ENCODE measurements around the gene SYTL5. TPM values are rescaled to one million over a fixed set of nuclear protein-coding genes. Genes with fewer than 3 reads are reported as not detected.

SYTL5 gene
- total RNA-seq, 1 donor from 2014 or later = not detected

DNA sequence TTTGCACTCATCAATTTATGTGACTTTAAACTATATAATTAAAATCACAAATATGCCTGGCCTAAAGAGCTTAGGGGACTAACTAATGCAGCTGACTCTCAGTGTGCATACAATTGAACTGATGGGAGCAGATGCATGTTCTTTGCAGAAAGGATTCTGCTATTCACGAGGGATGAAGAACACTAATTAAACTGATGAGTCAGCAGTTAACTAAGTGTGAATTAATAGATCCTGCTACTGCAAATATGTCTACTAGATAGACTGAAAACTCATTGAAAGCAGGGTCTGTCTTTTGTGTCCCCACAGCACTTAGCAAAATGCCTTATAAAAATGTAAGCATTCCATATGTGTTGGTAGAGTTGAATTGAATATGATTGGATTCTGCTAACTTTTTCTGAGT is 110.4 kb downstream of the SYTL5 start:
- ATAC-seq (no peak), DNase-seq (ENCODE audit: low spot score) (no peak)
- intact Hi-C loops (cut with DNase I) = no loop called here

GRCh38 chrX:38117485-38117884 is 111.1 kb downstream of the SYTL5 start:
- intact Hi-C loops (cut with DNase I) = no loop called here
- DNase-seq (ENCODE audit: low spot score) (no peak), ATAC-seq (no peak)

GRCh38 chrX:38124000-38124399 is 117.6 kb downstream of the SYTL5 start:
- ATAC-seq (no peak), DNase-seq (ENCODE audit: low spot score) (no peak)
- intact Hi-C loops (cut with DNase I) = no loop called here

DNA sequence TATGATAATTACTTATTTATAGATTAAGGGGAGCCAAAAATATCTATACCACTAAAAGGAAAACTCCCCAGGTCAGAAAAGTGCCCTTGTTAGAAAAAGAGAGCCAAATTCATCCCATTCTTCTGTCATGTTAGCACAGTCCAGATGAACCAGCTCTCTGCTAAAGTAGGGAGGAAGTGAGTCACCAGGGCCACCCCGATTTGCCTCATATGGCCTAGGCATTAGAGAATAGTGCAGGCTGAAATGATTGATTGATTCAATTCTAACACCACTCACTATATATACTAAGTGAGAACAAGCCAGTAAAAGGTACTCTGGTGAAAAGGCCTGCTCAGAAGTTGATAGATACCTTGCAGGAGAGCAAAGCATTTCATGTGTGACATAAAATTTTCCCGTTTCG is 119.8 kb downstream of the SYTL5 start:
- ATAC-seq = no peak
- no peak for DNase-seq (ENCODE audit: low spot score)
- intact Hi-C loops (cut with DNase I) = no loop called here

DNA sequence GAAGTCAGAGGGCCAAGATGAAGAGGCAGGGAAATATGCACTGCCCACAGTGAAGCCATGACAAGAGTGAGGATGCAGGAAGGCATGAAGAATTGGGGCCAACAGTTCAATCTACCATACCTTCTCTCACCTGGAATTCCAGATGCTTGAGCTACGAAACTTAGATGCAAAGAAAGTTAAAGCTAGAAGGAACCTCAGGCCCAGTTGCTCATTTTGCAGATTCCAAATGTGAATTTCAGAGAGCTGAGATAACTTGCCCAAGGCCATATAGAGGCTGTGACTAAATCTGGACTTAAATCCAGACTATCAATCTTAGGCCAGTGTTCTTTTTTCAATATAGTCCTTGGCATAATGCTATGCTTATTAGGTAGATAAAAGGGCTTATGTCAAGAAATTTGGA is 121.6 kb downstream of the SYTL5 start:
- intact Hi-C loops (cut with DNase I) = no loop called here
- ATAC-seq (no peak), DNase-seq (ENCODE audit: low spot score) (no peak)

DNA sequence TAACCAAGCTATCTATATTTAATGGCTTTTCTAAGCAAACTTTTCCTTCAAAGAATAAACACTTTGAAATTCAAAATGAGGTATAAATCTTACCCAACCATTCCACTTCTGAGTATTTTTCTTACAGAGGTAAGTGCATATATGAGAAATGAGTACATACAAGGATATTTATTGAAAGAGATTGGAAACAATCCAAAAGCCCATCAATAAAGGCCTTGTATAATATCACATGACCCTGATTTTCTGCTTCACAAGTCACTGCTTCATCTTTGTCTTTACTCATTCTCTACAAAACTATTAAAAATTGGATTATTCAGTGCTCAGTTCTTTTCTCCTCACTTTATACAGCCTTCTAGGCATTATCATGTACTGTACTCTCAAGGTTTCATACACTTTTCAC is 123.0 kb downstream of the SYTL5 start:
- DNase-seq (ENCODE audit: low spot score) = no peak
- intact Hi-C loops (cut with DNase I) = no loop called here

DNA sequence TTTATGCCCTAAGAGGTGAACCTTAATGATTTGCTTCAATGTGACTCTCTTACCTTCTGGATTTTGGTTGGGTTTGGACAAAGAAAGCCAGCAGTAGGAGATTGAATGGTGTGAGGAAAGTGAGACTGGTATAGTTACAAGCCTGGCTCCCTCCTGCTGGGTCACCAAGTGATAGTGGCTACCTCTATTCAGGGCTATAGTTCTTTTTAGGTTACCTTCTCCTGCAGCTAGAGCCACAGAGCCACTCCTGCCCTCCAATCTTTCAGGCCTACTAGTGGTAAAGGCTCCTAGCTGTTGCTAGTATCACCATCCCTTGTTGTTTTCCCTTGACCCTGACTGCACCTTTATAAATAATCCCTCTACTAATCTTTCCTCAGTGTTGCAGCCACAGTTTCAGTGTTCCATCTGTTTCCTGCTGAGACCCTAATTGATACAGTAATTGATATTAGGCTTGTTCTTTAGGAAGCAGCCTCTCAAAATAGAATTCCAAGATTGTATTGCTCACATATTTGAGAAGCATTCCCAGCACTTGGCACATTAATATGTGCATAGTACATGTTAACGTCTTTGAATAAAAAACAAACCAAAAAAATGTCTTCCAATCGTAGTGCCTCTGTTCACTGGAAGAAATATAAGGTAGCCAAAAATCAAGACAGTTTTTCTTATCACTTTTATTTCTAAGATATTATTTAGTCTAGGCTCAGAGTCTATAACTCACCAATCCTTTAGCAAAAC is 132.0 kb downstream of the SYTL5 start:
- intact Hi-C loops (cut with DNase I) = no loop called here
- ATAC-seq = no peak
- no peak for DNase-seq (ENCODE audit: low spot score)

More for the DNA sequence above, 123.0 kb downstream of the SYTL5 start:
- no peak for ATAC-seq

GRCh38 chrX:38138900-38139299 is 132.5 kb downstream of the SYTL5 start:
- intact Hi-C loops (cut with DNase I) = no loop called here
- no peak for ATAC-seq
- no peak for DNase-seq (ENCODE audit: low spot score)

DNA sequence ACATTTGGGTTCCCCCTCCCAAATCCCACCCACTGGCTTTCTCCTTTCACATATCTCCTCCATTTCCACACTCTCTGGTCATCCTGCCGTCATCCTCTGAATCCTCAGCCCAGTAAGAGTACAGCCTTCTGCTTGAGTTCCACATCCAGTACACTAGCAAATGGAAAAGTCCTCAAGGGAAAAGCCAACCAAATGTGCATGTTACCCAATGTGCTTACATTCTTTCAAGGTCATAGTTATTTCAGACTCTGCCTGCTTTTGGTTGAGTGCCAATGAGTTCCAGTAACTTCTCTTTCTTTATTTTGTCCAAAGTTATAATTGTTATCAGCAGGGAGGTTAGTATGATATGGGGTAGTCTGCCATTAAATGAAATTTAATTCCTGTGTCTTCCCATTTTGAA is 136.3 kb downstream of the SYTL5 start:
- ATAC-seq (peak; percentile 84), DNase-seq (ENCODE audit: low spot score) (no peak)
- intact Hi-C loops (cut with DNase I) = no loop called here

DNA sequence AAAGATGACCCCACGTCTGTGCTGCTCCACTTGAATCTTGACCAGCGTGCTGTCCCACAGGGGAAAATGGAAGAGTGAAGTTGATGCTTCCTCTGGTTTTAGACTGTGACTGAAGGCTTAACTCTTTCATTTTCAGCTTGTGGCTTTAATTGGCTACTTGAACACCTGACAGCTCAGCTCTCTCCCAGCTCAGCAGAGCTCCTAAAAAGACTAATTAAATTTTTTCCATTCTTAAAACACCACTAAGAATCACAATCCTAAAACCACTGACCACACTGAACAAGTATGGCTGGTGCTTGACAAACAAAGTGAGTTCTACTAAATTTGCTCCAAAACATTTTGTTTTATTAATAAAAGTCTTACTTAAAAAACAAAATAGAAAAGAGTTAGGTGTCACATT is 142.7 kb downstream of the SYTL5 start:
- ATAC-seq (no peak), DNase-seq (ENCODE audit: low spot score) (no peak)
- intact Hi-C loops (cut with DNase I) = no loop called here

DNA sequence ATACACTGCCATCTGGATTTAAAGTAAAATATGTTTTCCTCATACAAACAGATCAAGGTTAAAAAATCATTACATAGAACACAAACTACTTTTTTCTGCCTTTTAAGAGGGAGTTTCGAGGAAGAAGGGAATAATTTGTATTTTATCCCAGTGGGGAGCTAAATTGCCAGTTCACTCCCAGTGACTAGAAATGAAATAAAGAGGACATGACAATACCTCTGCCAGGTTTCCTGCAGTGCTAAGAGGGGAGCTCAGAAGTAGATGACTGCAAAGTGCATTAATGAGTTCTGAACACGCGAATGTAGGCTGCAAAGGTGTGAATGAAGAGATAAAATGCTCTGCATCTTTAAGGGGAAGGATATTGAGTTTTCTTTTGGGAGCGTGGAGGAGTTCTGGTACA is 144.6 kb downstream of the SYTL5 start:
- intact Hi-C loops (cut with DNase I) = no loop called here
- ATAC-seq (no peak), DNase-seq (ENCODE audit: low spot score) (no peak)

DNA sequence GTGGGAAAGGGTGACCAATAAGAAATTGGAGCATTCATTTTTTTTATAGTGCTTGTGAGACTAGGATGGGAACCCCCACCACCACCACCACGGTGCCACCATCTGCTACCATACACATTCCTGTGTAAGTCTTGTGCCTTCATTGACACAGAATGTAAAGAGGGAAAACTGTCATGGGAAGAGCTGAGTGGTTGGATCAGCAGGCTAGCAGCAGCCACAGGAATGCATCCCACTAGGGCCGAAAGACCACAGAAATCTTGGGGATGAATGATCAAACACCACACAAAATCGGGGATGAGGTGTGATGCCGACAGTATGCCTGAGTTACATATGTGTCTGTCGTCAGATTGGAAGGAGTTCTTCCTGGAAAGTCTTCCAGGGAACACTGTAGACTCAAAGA is 145.1 kb downstream of the SYTL5 start:
- DNase-seq (ENCODE audit: low spot score) (no peak), ATAC-seq (no peak)
- intact Hi-C loops (cut with DNase I) = no loop called here

DNA sequence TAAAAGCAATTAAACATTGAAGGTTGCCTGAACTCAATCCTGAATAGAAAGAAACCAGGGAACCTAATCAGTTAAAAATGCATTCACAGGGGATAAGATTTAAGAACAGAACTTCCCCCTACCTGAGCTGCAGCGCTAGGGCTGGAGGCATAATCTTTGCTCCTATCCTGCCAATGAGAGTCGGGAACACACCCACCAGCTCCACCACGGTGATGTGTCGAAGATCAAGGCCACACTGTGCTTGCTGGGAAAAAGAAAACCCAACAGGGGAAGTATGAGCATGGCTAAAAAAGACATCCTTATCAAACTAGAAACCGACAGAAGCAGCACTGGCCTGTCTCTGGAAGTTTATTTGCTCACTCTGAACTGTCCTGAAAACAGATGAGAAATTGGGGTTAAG is 148.0 kb downstream of the SYTL5 start:
- intact Hi-C loops (cut with DNase I) = no loop called here
- ATAC-seq = peak; percentile 24
- DNase-seq (ENCODE audit: low spot score) = no peak

DNA sequence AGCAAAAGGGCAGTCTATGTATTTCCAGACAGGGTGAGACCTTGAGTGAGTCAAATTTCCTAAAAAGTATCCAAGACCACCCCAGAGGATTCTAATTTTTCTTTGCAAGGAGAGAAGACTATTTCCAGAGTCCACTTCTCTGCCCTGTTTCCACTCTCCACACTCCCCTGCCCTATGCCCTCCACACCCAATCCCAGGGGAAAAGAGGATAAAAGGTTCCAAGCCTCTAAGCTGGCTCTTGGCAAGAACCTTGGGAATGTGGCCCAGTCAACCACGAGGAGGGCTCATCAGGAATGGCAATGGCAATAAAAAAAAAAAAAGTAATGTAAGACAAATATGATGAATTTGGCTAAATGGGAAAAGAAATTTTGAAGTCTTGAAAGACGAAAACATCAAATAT is 148.5 kb downstream of the SYTL5 start:
- intact Hi-C loops (cut with DNase I) = no loop called here
- ATAC-seq = peak; percentile 72
- no peak for DNase-seq (ENCODE audit: low spot score)

GRCh38 chrX:38156838-38157237 is 150.5 kb downstream of the SYTL5 start:
- intact Hi-C loops (cut with DNase I) = no loop called here
- ATAC-seq = no peak
- DNase-seq (ENCODE audit: low spot score) = no peak

GRCh38 chrX:38163193-38163592 is 156.8 kb downstream of the SYTL5 start:
- intact Hi-C loops (cut with DNase I) = no loop called here
- no peak for ATAC-seq
- DNase-seq (ENCODE audit: low spot score) = no peak

- ATAC-seq = no peak
- no peak for DNase-seq (ENCODE audit: low spot score)
- intact Hi-C loops (cut with DNase I) = no loop called here
Observed at GRCh38 chrX:38165023-38165422, 158.7 kb downstream of the SYTL5 start.

- DNase-seq (ENCODE audit: low spot score) (no peak), ATAC-seq (no peak)
- intact Hi-C loops (cut with DNase I) = no loop called here
Observed at GRCh38 chrX:38166478-38167083, 160.2 kb downstream of the SYTL5 start.

DNA sequence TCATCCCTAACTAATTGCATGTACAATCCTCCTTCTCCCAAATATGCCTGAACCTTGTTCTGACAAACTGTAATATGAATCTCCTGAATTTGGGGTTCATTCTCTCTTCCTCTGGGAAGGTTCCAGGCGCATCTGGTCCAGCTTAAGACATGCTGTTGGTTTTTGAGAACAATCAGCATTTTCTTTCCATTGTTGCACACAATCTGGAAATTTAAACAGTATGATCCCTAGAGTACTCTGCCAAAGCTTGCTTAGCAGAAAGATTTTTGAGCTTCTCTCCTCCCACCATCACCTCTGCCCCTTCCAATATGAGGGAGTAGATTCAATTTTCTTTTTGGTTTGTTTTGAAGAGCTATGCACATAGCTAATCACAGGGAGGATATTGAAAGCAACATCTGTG is 164.2 kb downstream of the SYTL5 start:
- DNase-seq (ENCODE audit: low spot score) (no peak), ATAC-seq (no peak)
- intact Hi-C loops (cut with DNase I) = no loop called here

GRCh38 chrX:38172596-38172995 is 166.2 kb downstream of the SYTL5 start:
- intact Hi-C loops (cut with DNase I) = no loop called here
- no peak for ATAC-seq

DNA sequence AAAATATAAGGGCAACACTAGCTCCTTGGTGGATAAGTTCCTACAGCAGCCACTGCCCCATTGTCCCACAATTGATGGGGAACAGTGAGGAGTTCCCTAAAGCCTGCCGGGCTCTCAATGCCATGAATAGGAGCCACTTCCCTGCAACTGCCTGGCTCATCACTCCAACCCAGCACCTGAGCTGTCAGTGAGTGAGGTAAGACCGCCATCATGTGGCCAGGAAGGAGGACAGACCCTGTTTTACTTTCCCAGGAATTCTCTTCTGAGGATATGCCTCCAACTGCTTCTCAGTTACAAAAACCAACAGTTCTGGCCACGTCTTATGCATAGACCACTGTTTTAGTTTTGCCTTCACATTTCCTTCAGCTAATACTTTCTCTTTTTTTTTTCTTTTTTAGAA is 168.8 kb downstream of the SYTL5 start:
- DNase-seq (ENCODE audit: low spot score) (no peak), ATAC-seq (peak; percentile 39)
- intact Hi-C loops (cut with DNase I) = no loop called here

More at GRCh38 chrX:38172596-38172995, 166.2 kb downstream of the SYTL5 start:
- DNase-seq (ENCODE audit: low spot score) = no peak

Data from sciatic nerve (tissue), 2 donors.